Activated effector memory CD4-positive, alpha-beta T cell treated with anti-CD3 and anti-CD28 coated beads, Interleukin-2, amount 50 U/mL, for 16 hours (primary cell): ENCODE results near the gene IQUB.
"Not testable (repeated sequence)": the region's sequence is repeated elsewhere in the genome, so short reads cannot be mapped to it uniquely, and the experiment has no call there.

Source experiments
- DNase-seq: peaks from one replicate; pipeline ENCODE4 v3.0.0-alpha.2; 2020

IQUB gene

GRCh38 chr7:123485187-123485586, 49.2 kb downstream of the IQUB start:
- no peak for DNase-seq

DNA sequence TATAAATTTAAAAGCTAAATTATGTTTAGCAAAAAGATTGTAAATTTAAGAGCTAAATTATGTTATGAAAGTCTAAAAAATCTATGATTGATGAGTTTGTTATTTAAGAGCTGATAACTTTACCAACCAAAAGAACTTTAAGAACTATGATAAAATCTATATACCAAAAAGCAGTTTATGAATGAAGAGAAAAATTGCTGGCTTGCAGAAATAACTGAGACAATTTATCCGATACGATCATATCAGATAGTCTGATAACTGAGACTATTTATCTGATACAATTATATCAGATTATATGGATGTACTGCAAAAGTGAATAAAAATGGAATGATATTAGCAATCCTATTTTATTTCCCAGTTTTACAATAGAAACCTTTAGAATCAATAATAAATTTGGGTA, 50.2 kb downstream of the IQUB start:
- DNase-seq: no peak

- no peak for DNase-seq
Observed at GRCh38 chr7:123480107-123480506, 54.3 kb downstream of the IQUB start.

DNA sequence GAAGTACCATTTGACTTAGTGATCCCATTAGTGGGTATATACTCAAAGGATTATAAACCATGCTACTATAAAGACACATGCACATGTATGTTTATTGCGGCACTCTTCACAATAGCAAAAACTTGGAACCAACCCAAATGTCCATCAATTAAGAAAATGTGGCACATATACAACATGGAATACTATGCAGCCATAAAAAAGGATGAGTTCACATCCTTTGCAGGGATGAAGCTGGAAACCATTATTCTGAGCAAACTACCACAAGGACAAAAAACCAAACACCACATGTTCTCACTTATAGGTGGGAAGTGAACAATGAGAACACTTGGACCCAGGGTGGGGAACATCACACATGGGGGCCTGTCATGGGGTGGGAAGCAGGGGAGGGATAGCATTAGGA, 56.3 kb downstream of the IQUB start:
- DNase-seq: not testable (repeated sequence)

DNA sequence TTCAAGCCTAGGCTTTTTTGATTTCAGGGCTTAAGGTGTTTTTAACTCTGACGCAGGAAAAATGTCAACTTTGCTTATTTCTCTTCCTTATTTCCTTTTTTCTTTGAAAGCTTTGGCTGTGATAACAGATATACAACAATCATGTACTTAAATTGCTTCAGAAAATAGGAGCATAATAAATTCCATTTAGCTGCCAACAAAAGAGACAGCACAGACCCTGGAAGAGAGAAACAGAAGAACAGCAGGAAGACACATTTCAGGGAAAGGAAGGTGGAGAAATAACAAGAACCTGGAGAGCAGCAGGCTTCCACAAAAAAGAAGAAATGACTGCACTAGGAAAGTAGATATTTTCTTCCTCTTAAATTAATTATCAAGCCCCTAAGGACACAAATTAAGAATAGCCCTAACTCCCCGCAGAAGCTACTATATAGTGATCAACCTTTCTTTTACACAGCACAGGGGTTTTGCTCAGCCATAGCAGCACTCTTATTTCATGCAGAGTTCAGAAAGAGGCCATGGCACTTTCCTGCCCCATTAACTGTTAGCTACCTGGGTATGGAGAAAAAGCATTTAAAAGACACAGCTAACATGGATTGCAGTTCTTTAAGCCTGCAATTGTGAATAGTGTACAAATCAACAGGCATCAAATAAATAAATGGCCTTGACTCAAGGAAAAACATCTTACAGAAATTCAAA, 61.5 kb downstream of the IQUB start:
- no peak for DNase-seq

DNA sequence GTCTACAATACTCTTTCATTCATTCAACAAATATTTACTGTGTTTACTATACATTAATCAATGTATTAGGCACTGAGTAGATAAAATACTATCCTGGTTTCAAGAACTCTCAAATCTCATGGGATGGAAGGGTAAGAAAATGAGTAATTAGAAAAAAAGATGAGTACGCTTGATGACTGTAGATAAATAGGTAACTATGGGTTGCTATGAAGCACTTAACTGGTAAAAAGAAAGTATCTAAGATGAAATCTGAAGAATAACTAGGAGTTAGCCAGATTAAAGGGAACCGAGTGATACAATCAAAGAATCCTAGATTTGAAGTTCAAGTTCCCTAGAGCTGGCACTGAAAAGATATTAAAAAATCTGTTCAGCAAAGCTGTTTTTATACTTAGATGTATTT, 62.1 kb downstream of the IQUB start:
- no peak for DNase-seq

DNA sequence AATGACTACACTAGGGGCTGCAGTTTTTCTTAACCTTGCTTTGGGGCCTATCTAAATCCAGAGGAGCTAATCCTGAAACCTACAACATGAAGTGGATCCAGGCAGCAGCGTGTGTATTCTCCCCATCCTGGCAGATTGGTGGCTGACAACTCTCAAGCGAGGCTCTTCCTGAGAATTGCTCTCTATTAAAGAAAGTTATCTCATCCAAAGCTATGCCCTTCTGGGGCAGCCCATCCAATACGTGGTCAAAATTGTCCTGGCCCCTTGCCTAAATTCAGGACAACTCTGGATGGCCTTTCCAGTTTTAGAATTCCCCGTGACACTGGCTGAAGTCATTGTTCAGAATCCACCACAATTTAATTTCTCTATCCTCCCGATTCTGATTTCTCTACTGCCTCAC, 66.1 kb downstream of the IQUB start:
- no peak for DNase-seq

DNA sequence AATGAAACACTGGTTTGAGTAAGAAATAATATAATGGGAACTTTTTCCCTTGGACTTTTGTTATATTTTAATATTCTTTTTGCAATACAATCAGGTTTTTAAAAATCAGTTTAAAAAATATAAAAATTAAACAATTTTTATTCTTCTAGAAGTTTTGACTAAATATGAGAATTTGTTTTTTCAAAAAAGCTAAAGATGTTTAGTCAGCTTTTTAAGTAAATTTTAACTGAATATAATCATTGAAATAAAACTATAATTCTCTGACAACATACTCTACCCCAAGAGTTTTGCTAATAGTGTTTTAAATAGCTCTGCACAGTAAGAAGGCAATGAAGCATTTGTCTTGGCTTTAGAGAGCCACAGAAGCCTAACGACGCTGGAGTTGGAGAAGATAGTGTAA, 70.5 kb downstream of the IQUB start:
- DNase-seq: no peak

- no peak for DNase-seq
Observed at GRCh38 chr7:123460616-123461015, 73.8 kb downstream of the IQUB start.

GRCh38 chr7:123455965-123456470, 78.4 kb downstream of the IQUB start:
- no peak for DNase-seq

DNA sequence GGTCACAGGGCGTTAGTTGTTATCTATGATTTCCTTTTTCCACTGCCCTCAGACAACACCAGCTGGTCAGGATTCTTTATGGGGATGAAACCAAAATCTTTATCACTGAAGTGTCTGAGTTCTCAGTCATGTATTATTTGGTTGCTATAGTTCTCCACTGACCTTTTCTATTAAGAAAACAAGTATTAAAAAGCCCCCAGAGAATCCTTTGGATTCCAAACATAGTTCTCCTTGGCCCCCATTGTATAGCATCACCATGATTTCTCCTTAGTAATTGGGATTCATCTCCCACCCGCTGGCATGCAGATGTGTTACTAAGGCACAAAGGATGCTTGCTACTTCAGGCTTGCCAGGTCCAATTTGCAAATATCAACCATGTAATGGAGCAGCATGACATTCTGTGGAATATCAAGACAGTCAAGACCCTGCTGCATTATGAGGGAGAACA, 94.3 kb downstream of the IQUB start:
- no peak for DNase-seq

DNA sequence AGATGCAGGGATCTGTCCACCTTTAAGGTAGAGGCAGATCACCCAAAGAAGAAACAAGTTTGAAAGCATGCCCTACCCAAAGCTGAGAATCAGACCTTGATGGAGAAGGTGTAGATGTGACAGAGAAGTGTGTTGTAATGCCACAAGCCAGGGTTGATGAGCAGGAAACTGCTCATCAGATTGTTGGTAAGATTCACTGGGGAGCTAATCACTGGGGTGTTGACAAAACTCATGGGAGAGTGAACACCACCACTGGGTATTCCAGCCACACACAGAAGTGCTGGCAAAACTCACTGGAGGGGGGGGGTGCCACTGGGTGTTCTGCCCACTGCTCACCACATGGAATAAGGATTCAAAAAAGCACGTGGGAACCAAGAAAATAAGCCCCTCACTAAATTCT, 95.2 kb downstream of the IQUB start:
- DNase-seq: no peak

DNA sequence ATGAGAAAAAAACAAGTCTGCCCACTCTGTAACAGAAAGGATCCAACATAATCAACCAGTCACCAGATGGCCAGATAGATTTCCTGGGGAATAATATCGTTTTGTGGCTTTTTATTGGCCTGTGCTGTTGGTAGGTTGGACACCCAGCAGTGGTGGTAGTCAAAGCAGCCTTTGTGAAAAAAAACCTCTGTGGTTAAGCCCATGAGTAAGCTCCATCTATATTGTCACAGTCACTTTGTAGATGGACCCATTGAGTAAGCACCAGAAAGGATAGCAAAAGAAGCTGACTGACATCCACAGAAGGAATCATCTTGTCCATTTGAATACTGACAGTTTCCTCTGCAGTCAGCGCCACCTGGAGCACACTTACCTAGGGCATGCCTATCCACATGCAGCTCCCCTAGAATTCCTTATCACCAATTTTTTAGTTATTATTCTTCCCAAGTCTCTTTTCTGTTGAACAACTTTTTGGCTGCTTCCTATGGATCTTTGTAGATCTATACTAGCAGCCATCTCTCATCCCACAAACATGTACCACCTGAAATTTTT, 96.9 kb downstream of the IQUB start:
- no peak for DNase-seq

DNA sequence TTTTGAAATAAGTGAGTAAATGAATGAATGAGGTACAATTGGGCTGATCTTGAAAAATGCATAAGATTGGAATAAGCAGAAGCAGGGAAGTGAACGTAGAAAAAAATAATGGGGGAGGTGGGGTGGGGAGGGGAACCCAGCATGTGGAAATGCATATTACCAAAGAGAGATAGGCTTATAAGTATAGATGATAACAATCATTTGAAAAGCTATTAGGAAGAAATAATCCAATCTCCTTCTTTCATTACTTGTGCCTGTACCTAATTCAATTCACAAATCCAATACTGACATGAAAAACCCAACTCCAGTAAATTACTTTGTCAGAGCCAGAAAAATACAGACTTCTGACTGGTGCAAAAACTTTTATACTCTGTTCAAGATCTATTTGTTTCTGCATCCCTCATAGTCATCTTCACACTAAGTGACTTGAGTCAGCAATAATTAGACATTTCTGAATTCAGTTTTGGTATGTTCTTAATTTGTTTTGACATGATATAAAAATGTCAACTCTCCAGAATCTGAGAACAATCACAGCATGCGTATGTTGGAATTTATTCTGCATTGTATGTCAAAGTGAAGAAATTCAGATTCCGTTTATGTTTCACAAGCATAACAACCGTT, 99.2 kb downstream of the IQUB start:
- DNase-seq: no peak

DNA sequence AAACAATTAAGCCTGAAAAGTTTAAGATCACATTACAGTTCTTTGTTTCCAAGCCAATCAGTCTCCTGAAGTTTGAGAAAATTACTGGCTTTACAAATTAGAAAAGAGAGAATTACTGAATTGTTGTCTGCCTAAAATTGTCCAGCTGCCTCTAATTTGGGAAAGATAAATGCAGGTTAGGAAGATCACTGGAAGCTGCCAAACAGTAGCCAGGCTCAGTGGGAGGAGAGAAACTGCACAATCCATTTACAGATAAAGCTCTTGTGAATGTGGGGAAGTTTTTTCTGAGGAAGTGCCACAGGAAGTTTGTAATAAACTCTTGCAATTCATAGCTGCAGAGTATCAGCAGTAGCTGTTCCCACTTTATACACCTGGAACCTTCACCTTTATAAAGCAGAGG, 100.7 kb downstream of the IQUB start:
- DNase-seq: no peak

GRCh38 chr7:123432601-123433000, 101.8 kb downstream of the IQUB start:
- DNase-seq: no peak

GRCh38 chr7:123431075-123431614, 103.2 kb downstream of the IQUB start:
- DNase-seq: no peak

GRCh38 chr7:123425246-123425645, 109.1 kb downstream of the IQUB start:
- DNase-seq: no peak

GRCh38 chr7:123424463-123424862, 109.9 kb downstream of the IQUB start:
- no peak for DNase-seq

DNA sequence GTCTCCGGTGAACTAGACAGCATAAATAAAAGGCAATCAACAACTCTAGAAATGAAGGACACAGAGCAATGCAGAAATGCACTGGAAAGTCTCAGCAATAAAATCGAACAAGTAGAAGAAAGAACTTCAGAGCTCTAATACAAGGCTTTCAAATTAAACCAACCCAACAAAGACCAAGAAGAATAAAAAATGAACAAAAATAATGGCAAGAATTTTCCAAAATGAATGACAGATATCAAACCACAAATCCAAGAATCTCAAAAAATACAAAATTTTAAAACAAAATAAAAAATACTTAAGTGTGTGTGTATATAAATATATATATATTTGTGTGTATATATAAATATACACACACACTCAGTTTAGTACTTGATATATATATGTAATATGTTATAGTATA, 110.8 kb downstream of the IQUB start:
- no peak for DNase-seq

- DNase-seq: no peak
Observed at GRCh38 chr7:123417580-123417979, 116.8 kb downstream of the IQUB start.

DNA sequence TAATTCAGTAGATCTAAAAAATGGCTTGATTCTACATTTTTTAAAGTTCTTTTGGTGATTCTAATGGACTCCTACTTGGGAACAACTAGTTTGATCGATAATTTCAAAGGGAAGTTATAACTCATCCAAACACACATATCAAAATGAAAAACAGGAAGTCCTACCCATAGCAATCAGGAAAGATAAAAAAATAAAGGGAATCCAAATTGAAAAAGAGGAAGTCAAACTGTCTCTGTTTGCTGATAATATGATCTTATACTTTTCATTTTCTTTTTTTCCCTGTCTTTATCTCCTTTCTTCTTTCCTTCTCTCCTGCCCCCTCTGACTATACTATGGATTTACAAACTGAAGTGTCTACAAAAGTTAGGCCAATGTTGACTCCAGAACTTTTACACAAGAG, 118.8 kb downstream of the IQUB start:
- no peak for DNase-seq

DNA sequence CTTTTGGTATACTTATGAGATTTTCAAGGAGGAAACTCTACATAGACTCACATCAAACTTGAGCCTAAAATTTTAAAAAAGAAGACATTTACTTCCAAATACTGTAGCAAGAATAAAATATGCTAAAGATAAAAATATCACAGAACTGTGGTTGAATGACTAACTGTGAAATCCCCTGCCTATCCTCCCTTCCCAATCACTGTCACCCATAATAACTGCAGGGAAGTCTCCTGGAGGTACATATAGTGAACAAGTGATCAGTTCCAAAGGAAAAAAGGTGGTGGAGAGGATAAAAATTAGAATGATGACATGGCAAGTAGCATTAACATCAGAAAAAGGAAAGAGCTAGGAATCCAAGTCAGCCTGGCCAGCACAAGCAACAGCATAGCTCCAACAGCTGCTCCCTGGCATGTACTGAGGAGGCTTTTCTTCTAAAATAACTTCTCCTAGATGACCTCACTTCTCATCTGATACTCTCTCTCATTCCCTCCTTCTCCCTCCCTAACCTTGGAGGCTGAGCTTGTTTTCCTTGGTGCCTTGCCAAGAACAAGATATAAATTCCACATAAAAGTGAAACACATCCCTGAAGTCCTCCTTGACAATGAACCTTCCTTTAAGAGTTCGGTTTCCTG, 124.0 kb downstream of the IQUB start:
- no peak for DNase-seq

DNA sequence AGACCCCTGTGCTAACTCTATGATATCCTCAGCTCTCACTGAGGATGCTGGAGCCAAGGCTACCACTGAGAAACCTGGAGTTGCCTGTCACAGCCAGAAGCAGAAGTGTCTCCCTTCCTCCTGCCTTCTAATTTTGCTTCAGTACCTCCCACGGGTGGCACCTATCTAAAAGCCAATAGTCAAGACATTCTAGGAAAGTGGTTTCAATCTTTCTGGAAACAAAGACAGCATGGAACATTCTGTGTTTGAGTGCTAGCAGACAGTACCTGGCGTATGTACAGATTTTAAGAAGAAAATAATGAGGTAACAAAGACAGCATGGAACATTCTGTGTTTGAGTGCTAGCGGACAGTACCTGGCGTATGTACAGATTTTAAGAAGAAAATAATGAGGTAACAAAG, 126.4 kb downstream of the IQUB start:
- DNase-seq: not testable (repeated sequence)
